Lung (tissue), 12 donors: ENCODE results near the gene SLCO2A1. TPM values are rescaled to one million over a fixed set of nuclear protein-coding genes. Genes with fewer than 3 reads are reported as not detected.

Experiments used
- ATAC-seq: fragments of 200-7000 bp; cut with Tn5 transposase; one replicate; pipeline ENCODE4 v1.9.1; 2020; ENCODE audit warnings: moderate number of reproducible peaks; ENCODE audit not compliant: insufficient read depth, low FRiP score
- DNase-seq, 3 donors: peaks; one replicate each; pipeline ENCODE4 v3.0.0-alpha.2; 2013 to 2017
- H3K27ac ChIP-seq, 2 donors: one replicate each; pipeline ENCODE4 v1.5.1; 2013; ENCODE audit warnings: mild to moderate bottlenecking in 2 of 2, moderate library complexity in 2 of 2, control low read depth in 1 of 2, inconsistent platforms in 1 of 2, low read depth in 1 of 2, low read length in 1 of 2
- H3K27me3 ChIP-seq, 3 donors: one replicate each; pipeline ENCODE4 v1.5.1; 2013; ENCODE audit warnings: low read length in 2 of 3; ENCODE audit not compliant: control insufficient read depth in 3 of 3, insufficient read depth in 3 of 3
- H3K36me3 ChIP-seq, 4 donors: one replicate each; pipeline ENCODE4 v1.5.1; 2013; ENCODE audit warnings: low read length in 4 of 4, mild to moderate bottlenecking in 1 of 4, moderate library complexity in 1 of 4; ENCODE audit not compliant: control insufficient read depth in 4 of 4, insufficient read depth in 4 of 4
- H3K4me1 ChIP-seq, 5 donors: one replicate each; pipeline ENCODE4 v1.5.1; 2013; ENCODE audit warnings: low read length in 5 of 5, mild to moderate bottlenecking in 2 of 5, moderate library complexity in 1 of 5; ENCODE audit not compliant: control insufficient read depth in 5 of 5, insufficient read depth in 5 of 5
- H3K4me3 ChIP-seq: one replicate; pipeline ENCODE4 v1.5.1; 2013; ENCODE audit warnings: mild to moderate bottlenecking, control low read depth, moderate library complexity
- H3K9ac ChIP-seq, 2 donors: one replicate each; pipeline ENCODE4 v1.5.1; 2013; ENCODE audit warnings: low read length in 2 of 2, control low read depth in 1 of 2; ENCODE audit not compliant: insufficient read depth in 1 of 2
- H3K9me3 ChIP-seq, 4 donors: one replicate each; pipeline ENCODE4 v1.5.1; 2013; ENCODE audit warnings: low read length in 3 of 4, mild to moderate bottlenecking in 1 of 4, moderate library complexity in 1 of 4; ENCODE audit not compliant: control insufficient read depth in 4 of 4, insufficient read depth in 3 of 4
- CTCF ChIP-seq: IDR thresholded peaks from 2 replicates; pipeline ENCODE4 v1.5.1; 2012; ENCODE audit warnings: mild to moderate bottlenecking; ENCODE audit errors: control extremely low read depth, extremely low read depth
- WGBS, 2 donors: extraction: QIAGEN DNeasy Blood & Tissue Kit; methylation state at CpG; one replicate each; pipeline ENCODE4 v1.1.7; 2013; 5-methylcytosine and 5-hydroxymethylcytosine counted together
- polyA plus RNA-seq, 2 donors: library from polyadenylated mRNA; stranded (reverse); fragments of 200-250 nt; gene quantifications; one replicate each; pipeline ENCODE4 v1.2.1, GENCODE V29; 2013
- total RNA-seq, 2 donors: library from RNA; depleted of rRNA in 1 of 2; stranded (reverse); fragments of >200 nt in 1 of 2; gene quantifications; one replicate each; pipeline ENCODE4 v1.2.1, GENCODE V29; 2014 to 2021
- donor health status: control.
- donor health status: control.
- donor health status: Bipolar disorder and iron deficiency.
- donor health status: healthy.
- donor health status: DM: yes; HTN: yes; CAD: no.

SLCO2A1 gene
- total and polyA plus RNA-seq, 4 donors: 27.2 to 131 (median 42.7) TPM

- H3K27ac ChIP-seq: no peak overlapping the region
- H3K36me3 ChIP-seq: no peaks in the 10 kb centered on the region
- no peak overlapping the region for H3K4me3 ChIP-seq
- no peaks in the 10 kb centered on the region for H3K27me3 ChIP-seq
- WGBS, 2 donors: 89 to 96% methylated on average over 2 of the region's 2 CpGs
- ATAC-seq: no peak
- peaks cover 0 to 20% (median 6%) of the 10 kb centered on the region in 5 donors for H3K4me1 ChIP-seq
- no peak overlapping the region for H3K9ac ChIP-seq
- DNase-seq: no peak
- TF ChIP-seq CTCF: no peak
- no peaks in the 10 kb centered on the region for H3K9me3 ChIP-seq
Observed at GRCh38 chr3:134064081-134064480, 34.4 kb upstream of the SLCO2A1 start.

DNA sequence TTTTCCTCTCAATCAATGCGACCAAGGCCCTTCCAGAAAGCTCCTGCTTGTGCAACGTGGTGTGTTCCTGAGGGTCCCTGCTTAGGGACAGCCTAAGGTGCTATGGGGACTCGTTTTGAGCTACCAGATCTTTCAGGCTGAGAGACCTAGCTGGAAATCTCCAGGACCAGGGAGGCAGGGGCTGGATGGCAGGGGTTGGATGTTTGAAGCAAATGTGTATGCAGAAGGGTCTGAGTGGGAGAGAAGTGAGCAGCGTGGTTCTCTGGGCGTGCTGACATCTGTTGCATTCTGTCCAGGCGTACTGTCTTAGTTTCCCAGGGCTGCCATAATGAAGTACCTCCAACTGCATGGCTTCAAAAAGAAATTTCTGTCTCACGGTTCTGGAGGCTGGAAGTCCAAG lies 31.7 kb upstream of the SLCO2A1 start:
- Histone ChIP-seq H3K9me3 (no peaks in the 10 kb centered on the region), H3K4me1 (peaks cover 2 to 33% (median 9%) of the 10 kb centered on the region in 5 donors), H3K9ac (no peak overlapping the region), H3K27me3 (no peaks in the 10 kb centered on the region), H3K4me3 (no peak overlapping the region), H3K36me3 (no peaks in the 10 kb centered on the region), H3K27ac (no peak overlapping the region)
- ATAC-seq: no peak
- no peak for TF ChIP-seq CTCF
- WGBS, 2 donors: 81 to 90% methylated on average over 7 of the region's 7 CpGs
- no peak for DNase-seq

- H3K4me1 ChIP-seq: peaks cover 2 to 30% (median 12%) of the 10 kb centered on the region in 5 donors
- H3K36me3 ChIP-seq: no peaks in the 10 kb centered on the region
- DNase-seq (peak in 1 of 3 donors; percentile 35), ATAC-seq (no peak)
- no peak for TF ChIP-seq CTCF
- H3K4me3 ChIP-seq: no peak overlapping the region
- no peaks in the 10 kb centered on the region for H3K9me3 ChIP-seq
- WGBS, 2 donors: 61 to 78% methylated on average over 10 of the region's 10 CpGs
- H3K27ac ChIP-seq: no peak overlapping the region
- no peaks in the 10 kb centered on the region for H3K27me3 ChIP-seq
- no peak overlapping the region for H3K9ac ChIP-seq
Observed at GRCh38 chr3:134060561-134061385, 31.0 kb upstream of the SLCO2A1 start.
